ENCODE results near the gene CSF1R.

DNA sequence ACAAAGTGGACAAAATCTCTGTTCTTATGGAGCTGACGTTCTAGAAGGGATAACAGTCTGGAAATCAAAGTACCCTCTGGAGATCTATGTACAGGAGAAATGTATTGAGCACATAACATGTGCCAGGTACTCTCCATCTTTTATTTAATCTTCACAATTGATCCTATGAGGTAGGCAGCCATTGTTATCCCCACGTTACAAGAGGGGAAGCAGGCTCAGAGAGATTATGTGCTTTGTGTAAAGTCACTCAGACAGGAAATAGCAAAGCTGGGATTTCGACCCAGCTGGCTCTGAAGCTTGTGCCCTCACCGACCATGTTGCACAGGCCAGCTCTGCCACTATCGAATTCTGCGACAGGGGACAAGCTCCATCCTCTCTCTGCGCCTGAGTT lies 47.8 kb upstream of the CSF1R start:
- TF ChIP-seq POLR2AphosphoS5 (IDR thresholded peaks at IDR 0.05; ENCODE audit: low read depth, low read length) (no peak), USF1 (IDR thresholded peaks at IDR 0.05; ENCODE audit: borderline replicate concordance, low read depth) (no peak), CTCF (IDR thresholded peaks at IDR 0.05) (no peak), EP300 (IDR thresholded peaks at IDR 0.05; ENCODE audit: borderline replicate concordance in 1 of 2, low read depth in 1 of 2, low read length in 1 of 2) (no peak), GATA2 (CRISPR knock-in tag; IDR thresholded peaks at IDR 0.05) (no peak), YY1 (IDR thresholded peaks at IDR 0.05; ENCODE audit: low read depth) (no peak), RAD21 (IDR thresholded peaks at IDR 0.05; ENCODE audit: low read length) (no peak), USF2 (IDR thresholded peaks at IDR 0.05; ENCODE audit: borderline replicate concordance, low read depth, low read length) (no peak), MXI1 (IDR thresholded peaks at IDR 0.05; ENCODE audit: low read depth, low read length) (no peak), MEF2A (IDR thresholded peaks at IDR 0.05; ENCODE audit: borderline replicate concordance, low read depth) (no peak)
- TF ChIP-seq, protein P1, sequence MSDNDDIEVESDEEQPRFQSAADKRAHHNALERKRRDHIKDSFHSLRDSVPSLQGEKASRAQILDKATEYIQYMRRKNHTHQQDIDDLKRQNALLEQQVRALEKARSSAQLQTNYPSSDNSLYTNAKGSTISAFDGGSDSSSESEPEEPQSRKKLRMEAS (IDR thresholded peaks at IDR 0.05; ENCODE audit: low read depth), result no peak
